K562 (cell line): Measurements from ENCODE around the gene TEX14. TPM values are rescaled to one million over a fixed set of nuclear protein-coding genes. Genes with fewer than 3 reads are reported as not detected.
A peak's percentile ranks its signal among the peaks of the same experiment; 100 is the strongest.

Experiments used
- CBFB ChIP-seq: sonication (generic); formaldehyde crosslinking; IDR thresholded peaks from 2 replicates; pipeline ENCODE4 v1.4.0; 2020; ENCODE audit warnings: mild to moderate bottlenecking, missing genetic modification reagents
- CBX3 ChIP-seq, 2 experiments: IDR thresholded peaks; 1 replicate in 1 of 2; 2 replicates in 1 of 2; pipeline ENCODE4 v1.6.1; 2012; ENCODE audit warnings: inconsistent platforms in 2 of 2, low read length in 2 of 2, borderline replicate concordance in 1 of 2, control low read depth in 1 of 2
- CHD2 ChIP-seq: IDR thresholded peaks from 2 replicates; pipeline ENCODE4 v1.6.1; 2011; ENCODE audit warnings: low read depth, low read length
- IFI16 ChIP-seq: fragments of 250-450 bp; sonication (Bioruptor Pico); IDR thresholded peaks from 2 replicates; pipeline ENCODE4 v2.1.2; 2022; ENCODE audit warnings: mild to moderate bottlenecking, inconsistent platforms
- ILK ChIP-seq: fragments of 450-650 bp; IDR thresholded peaks from 2 replicates; pipeline ENCODE4 v1.6.1; 2016; ENCODE audit warnings: missing genetic modification characterization, low read depth, mild to moderate bottlenecking, missing compliant biosample characterization, moderate library complexity, borderline replicate concordance
- KDM1A ChIP-seq, 2 experiments: fragments of 450-650 bp; IDR thresholded peaks; 2 replicates each; pipeline ENCODE4 v1.6.1; 2016; ENCODE audit warnings: mild to moderate bottlenecking in 2 of 2
- KLF10 ChIP-seq: fragments of 250-450 bp; sonication (Bioruptor Pico); IDR thresholded peaks from 2 replicates; pipeline ENCODE4 v1.6.1; 2021; ENCODE audit warnings: matching md5 sums
- MBD2 ChIP-seq: sonication (generic); IDR thresholded peaks from 2 replicates; pipeline ENCODE4 v1.6.1; 2016; ENCODE audit warnings: low read depth, borderline replicate concordance
- NEUROD1 ChIP-seq: fragments of 150-350 bp; IDR thresholded peaks from 2 replicates; pipeline ENCODE4 v1.6.1; 2014; ENCODE audit warnings: borderline replicate concordance, low read length, low read depth; ENCODE audit not compliant: partially characterized antibody
- PCBP1 ChIP-seq: fragments of 200-400 bp; formaldehyde crosslinking; IDR thresholded peaks from 2 replicates; pipeline ENCODE4 v1.6.1; 2018; ENCODE audit warnings: mild to moderate bottlenecking, low read depth, low read length; ENCODE audit not compliant: poor library complexity, severe bottlenecking
- SPI1 ChIP-seq: IDR thresholded peaks from 2 replicates; pipeline ENCODE4 v1.6.1; 2011; ENCODE audit warnings: low read depth, low read length, control low read depth, borderline replicate concordance
- SUPT5H ChIP-seq: fragments of 450-650 bp; IDR thresholded peaks from 2 replicates; pipeline ENCODE4 v1.6.1; 2016
- TRIM24 ChIP-seq, 2 experiments: fragments of 450-650 bp; IDR thresholded peaks; 2 replicates each; pipeline ENCODE4 v1.6.1; 2016
- ZBED1 ChIP-seq: IDR thresholded peaks from 2 replicates; pipeline ENCODE4 v1.6.1; 2014
- ZFP1 ChIP-seq: fragments of 450-650 bp; formaldehyde crosslinking; IDR thresholded peaks from 2 replicates; pipeline ENCODE4 v1.4.0; 2020; ENCODE audit warnings: mild to moderate bottlenecking, mixed read lengths
- ZNF764 ChIP-seq: fragments of 250-450 bp; sonication (Bioruptor Pico); IDR thresholded peaks from 2 replicates; pipeline ENCODE4 v1.4.0; 2020; ENCODE audit warnings: low read depth, mild to moderate bottlenecking, moderate library complexity
- polyA plus RNA-seq, 8 experiments: library from polyadenylated mRNA; depleted of rRNA in 4 of 8; stranded (reverse) in 5 of 8; unstranded in 3 of 8; fragments of >200 nt; fragmentation: Nextera tagmentation in 2 of 8; fragmentation: Illumina TruSeq in 1 of 8; extraction: Ambion mirVana in 2 of 8; extraction: Trizol in 1 of 8; gene quantifications; 2 replicates each; pipeline versions ENCODE4 v1.2.1 to v1.2.3, GENCODE V29; 2011 to 2014; ENCODE audit warnings: inconsistent platforms in 1 of 8, missing spikeins in 1 of 8
- total RNA-seq, 7 experiments: library from RNA; depleted of rRNA in 6 of 7; stranded (reverse); fragments of >200 nt in 6 of 7; fragmentation: Illumina TruSeq in 2 of 7; extraction: Trizol in 2 of 7; gene quantifications; 2 replicates each; pipeline versions ENCODE4 v1.2.1 to v1.2.3, GENCODE V29; 2011 to 2021; ENCODE audit warnings: low replicate concordance in 1 of 7
- TF ChIP-seq, protein P1 (sequence below): fragments of 250-450 bp; sonication (Bioruptor Pico); IDR thresholded peaks from 2 replicates; pipeline ENCODE4 v1.5.0; 2022; ENCODE audit warnings: mild to moderate bottlenecking
- TF ChIP-seq, protein P2 (sequence below): IDR thresholded peaks from 2 replicates; pipeline ENCODE4 v1.6.1; 2016; ENCODE audit warnings: missing genetic modification characterization, missing compliant biosample characterization
- TF ChIP-seq, protein P3 (sequence below): fragments of 250-450 bp; sonication (Bioruptor Pico); IDR thresholded peaks from 2 replicates; pipeline ENCODE4 v1.4.0; 2020; ENCODE audit warnings: mild to moderate bottlenecking, moderate library complexity
- TF ChIP-seq, protein P4 (sequence below): fragments of 450-650 bp; IDR thresholded peaks from 2 replicates; pipeline ENCODE4 v1.6.1; 2016; ENCODE audit warnings: antibody characterized with exemption
- TF ChIP-seq, protein P5 (sequence below): fragments of 450-650 bp; formaldehyde crosslinking; conservative IDR thresholded peaks from 2 replicates; pipeline ENCODE4 v1.4.0; 2022; ENCODE audit warnings: mild to moderate bottlenecking, missing genetic modification characterization

The TEX14 gene
- total and polyA plus RNA-seq, 9 of the 15 experiments (the other 6 are each of a cell fraction or from before 2014, with no cell fraction given): 0.05 to 0.12 (median 0.09) TPM; not detected in 1

DNA sequence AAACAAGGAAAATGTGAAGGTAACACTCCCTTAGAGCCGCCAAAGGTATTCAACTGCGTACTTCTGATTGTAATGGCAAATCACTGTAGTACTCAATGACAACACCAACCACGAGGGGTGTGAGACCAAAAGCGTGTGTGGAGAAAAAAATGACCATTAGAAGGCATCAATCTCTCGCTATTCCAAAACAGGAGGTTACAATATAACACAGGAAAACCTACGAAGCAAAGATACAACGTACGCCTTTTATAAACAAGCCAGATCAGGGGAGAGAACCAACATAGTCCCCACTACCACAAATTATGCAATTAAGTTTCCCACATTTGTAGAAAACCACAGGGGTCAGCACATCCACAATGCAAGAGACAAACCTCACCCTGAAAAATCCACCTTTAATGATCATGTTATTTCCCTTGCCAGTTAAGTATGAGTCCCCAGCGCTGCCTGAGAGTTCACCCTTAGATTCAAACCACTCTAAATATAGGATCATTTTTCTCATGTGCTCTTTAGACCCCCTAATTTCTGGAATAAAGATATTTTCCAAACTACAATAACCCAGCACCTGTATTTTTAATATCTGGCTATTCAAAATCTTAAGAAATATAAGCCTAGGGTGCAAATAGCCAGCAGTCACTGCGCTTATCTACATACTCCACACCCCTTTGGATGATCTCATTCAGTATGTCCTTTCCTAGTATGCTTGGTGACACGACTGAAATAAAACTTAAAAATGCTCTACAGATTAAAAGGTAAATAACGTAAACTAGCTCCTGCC, 12.4 kb downstream of the TEX14 start (continued):
- TF ChIP-seq, protein P1, sequence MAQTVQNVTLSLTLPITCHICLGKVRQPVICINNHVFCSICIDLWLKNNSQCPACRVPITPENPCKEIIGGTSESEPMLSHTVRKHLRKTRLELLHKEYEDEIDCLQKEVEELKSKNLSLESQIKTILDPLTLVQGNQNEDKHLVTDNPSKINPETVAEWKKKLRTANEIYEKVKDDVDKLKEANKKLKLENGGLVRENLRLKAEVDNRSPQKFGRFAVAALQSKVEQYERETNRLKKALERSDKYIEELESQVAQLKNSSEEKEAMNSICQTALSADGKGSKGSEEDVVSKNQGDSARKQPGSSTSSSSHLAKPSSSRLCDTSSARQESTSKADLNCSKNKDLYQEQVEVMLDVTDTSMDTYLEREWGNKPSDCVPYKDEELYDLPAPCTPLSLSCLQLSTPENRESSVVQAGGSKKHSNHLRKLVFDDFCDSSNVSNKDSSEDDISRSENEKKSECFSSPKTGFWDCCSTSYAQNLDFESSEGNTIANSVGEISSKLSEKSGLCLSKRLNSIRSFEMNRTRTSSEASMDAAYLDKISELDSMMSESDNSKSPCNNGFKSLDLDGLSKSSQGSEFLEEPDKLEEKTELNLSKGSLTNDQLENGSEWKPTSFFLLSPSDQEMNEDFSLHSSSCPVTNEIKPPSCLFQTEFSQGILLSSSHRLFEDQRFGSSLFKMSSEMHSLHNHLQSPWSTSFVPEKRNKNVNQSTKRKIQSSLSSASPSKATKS (CRISPR knock-in tag): peak; percentile 98
- TF ChIP-seq MBD2 (peak; percentile 98), CHD2 (peak; percentile 88), ZNF764 (CRISPR knock-in tag) (peak; percentile 96), CBX3 (IDR thresholded peaks at IDR 0.05; ENCODE audit: borderline replicate concordance in 1 of 2, low read length in 2 of 2) (peak in 1 of 2 experiments; percentile 90; a peak in 2 of 3 replicates), CBFB (CRISPR knock-in tag) (peak; percentile 71), ZFP1 (CRISPR knock-in tag) (peak; percentile 96), KDM1A (IDR thresholded peaks at IDR 0.05) (peak; percentile 95), ZBED1 (peak; percentile 100), NEUROD1 (peak; percentile 88), ILK (tag) (peak; percentile 61; the same call in 1 of the 2 replicates), SUPT5H (peak; percentile 100), PCBP1 (no peak), KLF10 (peak; percentile 100), SPI1 (peak; percentile 26; the same call in 1 of the 2 replicates), TRIM24 (IDR thresholded peaks at IDR 0.05) (peak in 1 of 2 experiments; percentile 83; a peak in 3 of 4 replicates), IFI16 (CRISPR knock-in tag) (no peak)
- TF ChIP-seq, protein P2, sequence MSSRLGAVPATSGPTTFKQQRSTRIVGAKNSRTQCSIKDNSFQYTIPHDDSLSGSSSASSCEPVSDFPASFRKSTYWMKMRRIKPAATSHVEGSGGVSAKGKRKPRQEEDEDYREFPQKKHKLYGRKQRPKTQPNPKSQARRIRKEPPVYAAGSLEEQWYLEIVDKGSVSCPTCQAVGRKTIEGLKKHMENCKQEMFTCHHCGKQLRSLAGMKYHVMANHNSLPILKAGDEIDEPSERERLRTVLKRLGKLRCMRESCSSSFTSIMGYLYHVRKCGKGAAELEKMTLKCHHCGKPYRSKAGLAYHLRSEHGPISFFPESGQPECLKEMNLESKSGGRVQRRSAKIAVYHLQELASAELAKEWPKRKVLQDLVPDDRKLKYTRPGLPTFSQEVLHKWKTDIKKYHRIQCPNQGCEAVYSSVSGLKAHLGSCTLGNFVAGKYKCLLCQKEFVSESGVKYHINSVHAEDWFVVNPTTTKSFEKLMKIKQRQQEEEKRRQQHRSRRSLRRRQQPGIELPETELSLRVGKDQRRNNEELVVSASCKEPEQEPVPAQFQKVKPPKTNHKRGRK (tag): no peak
- TF ChIP-seq, protein P3, sequence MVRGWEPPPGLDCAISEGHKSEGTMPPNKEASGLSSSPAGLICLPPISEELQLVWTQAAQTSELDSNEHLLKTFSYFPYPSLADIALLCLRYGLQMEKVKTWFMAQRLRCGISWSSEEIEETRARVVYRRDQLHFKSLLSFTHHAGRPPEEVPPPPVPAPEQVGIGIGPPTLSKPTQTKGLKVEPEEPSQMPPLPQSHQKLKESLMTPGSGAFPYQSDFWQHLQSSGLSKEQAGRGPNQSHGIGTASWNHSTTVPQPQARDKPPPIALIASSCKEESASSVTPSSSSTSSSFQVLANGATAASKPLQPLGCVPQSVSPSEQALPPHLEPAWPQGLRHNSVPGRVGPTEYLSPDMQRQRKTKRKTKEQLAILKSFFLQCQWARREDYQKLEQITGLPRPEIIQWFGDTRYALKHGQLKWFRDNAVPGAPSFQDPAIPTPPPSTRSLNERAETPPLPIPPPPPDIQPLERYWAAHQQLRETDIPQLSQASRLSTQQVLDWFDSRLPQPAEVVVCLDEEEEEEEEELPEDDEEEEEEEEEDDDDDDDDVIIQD (CRISPR knock-in tag): 0 out of 2 replicates have a peak, but pooled peaks have one; percentile 30
- TF ChIP-seq, protein P4, sequence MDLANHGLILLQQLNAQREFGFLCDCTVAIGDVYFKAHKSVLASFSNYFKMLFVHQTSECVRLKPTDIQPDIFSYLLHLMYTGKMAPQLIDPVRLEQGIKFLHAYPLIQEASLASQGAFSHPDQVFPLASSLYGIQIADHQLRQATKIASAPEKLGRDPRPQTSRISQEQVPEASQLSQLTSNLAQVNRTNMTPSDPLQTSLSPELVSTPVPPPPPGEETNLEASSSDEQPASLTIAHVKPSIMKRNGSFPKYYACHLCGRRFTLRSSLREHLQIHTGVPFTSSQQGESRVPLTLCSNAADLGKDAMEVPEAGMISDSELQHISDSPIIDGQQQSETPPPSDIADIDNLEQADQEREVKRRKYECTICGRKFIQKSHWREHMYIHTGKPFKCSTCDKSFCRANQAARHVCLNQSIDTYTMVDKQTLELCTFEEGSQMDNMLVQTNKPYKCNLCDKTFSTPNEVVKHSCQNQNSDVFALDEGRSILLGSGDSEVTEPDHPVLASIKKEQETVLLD: no peak
- TF ChIP-seq, protein P5, sequence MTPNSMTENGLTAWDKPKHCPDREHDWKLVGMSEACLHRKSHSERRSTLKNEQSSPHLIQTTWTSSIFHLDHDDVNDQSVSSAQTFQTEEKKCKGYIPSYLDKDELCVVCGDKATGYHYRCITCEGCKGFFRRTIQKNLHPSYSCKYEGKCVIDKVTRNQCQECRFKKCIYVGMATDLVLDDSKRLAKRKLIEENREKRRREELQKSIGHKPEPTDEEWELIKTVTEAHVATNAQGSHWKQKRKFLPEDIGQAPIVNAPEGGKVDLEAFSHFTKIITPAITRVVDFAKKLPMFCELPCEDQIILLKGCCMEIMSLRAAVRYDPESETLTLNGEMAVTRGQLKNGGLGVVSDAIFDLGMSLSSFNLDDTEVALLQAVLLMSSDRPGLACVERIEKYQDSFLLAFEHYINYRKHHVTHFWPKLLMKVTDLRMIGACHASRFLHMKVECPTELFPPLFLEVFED (CRISPR knock-in tag): peak; percentile 100
